IMR-90 (cell line): Measurements from ENCODE around the gene APPL2. TPM values are rescaled to one million over a fixed set of nuclear protein-coding genes. Genes with fewer than 3 reads are reported as not detected.

Experiments
- ATAC-seq: fragments of 200-7000 bp; cut with Tn5 transposase; 2 replicates; pipeline ENCODE4 v1.9.1; 2020; ENCODE audit warnings: low read depth, mild to moderate bottlenecking, moderate library complexity
- BruUV-seq: library from RNA; stranded (reverse); fragments of 400-500 nt; replicated peaks from 2 replicates; lab custom pipeline; 2021; lab: Mats Ljungman, UMichigan
- CTCF ChIA-PET: fragments of 300-600 bp; formaldehyde crosslinking; extraction: SDS; loops from one replicate; lab custom pipeline; 2021; ENCODE audit warnings: antibody characterized with exemption; lab: Yijun Ruan, JAX
- POLR2A ChIA-PET: fragments of 300-600 bp; sonication (Branson Sonifier 250); formaldehyde crosslinking; loops from one replicate; lab custom pipeline; 2022; ENCODE audit warnings: antibody characterized with exemption; ENCODE audit not compliant: unreplicated experiment; lab: Charles Lee
- DNase-seq: peaks from one replicate; pipeline ENCODE4 v3.0.0; 2013
- H2AFZ ChIP-seq: replicated peaks from 2 replicates; pipeline ENCODE3; 2013; ENCODE audit warnings: low read length, mild to moderate bottlenecking; ENCODE audit not compliant: poor library complexity
- H2AK5ac ChIP-seq: 2 replicates; pipeline ENCODE4 v1.6.1; 2013; ENCODE audit warnings: low read depth, low read length, inconsistent platforms
- H2AK9ac ChIP-seq: replicated peaks from 2 replicates; pipeline ENCODE3; 2013; ENCODE audit warnings: mild to moderate bottlenecking, low read depth, low read length, moderate library complexity; ENCODE audit not compliant: poor library complexity
- H2BK120ac ChIP-seq: 2 replicates; pipeline ENCODE4 v1.6.1; 2013; ENCODE audit warnings: low read depth, low read length, inconsistent platforms
- H2BK15ac ChIP-seq: 3 replicates; pipeline ENCODE4 v1.6.1; 2013; ENCODE audit warnings: low read depth, low read length, inconsistent platforms
- H2BK20ac ChIP-seq: 2 replicates; pipeline ENCODE4 v1.6.1; 2013; ENCODE audit warnings: low read depth, mild to moderate bottlenecking, inconsistent platforms, low read length, moderate library complexity
- H2BK5ac ChIP-seq: 2 replicates; pipeline ENCODE4 v1.6.1; 2013; ENCODE audit warnings: mild to moderate bottlenecking, low read depth, low read length, inconsistent platforms; ENCODE audit not compliant: poor library complexity, severe bottlenecking
- H3K14ac ChIP-seq: replicated peaks from 2 replicates; pipeline ENCODE4 v1.6.1; 2013; ENCODE audit warnings: low read depth, low read length, inconsistent platforms
- H3K18ac ChIP-seq: 2 replicates; pipeline ENCODE4 v1.6.1; 2013; ENCODE audit warnings: low read depth, low read length, control low read depth
- H3K23ac ChIP-seq: 2 replicates; pipeline ENCODE4 v1.6.1; 2013; ENCODE audit warnings: low read depth, low read length, inconsistent platforms
- H3K27ac ChIP-seq: 2 replicates; pipeline ENCODE4 v1.5.1; 2013; ENCODE audit warnings: mild to moderate bottlenecking, control low read depth, low read length; ENCODE audit not compliant: insufficient read depth
- H3K27me3 ChIP-seq: 2 replicates; pipeline ENCODE4 v1.6.1; 2013; ENCODE audit warnings: low read length; ENCODE audit not compliant: control insufficient read depth, insufficient read depth
- H3K36me3 ChIP-seq: 2 replicates; pipeline ENCODE4 v1.6.1; 2013; ENCODE audit warnings: low read length, mixed read lengths; ENCODE audit not compliant: control insufficient read depth, insufficient read depth
- H3K4ac ChIP-seq: 2 replicates; pipeline ENCODE4 v1.6.1; 2013; ENCODE audit warnings: low read depth, low read length, inconsistent platforms
- H3K4me1 ChIP-seq: 2 replicates; pipeline ENCODE4 v1.6.1; 2013; ENCODE audit warnings: low read length, mixed read lengths; ENCODE audit not compliant: control insufficient read depth, insufficient read depth
- H3K4me2 ChIP-seq: 2 replicates; pipeline ENCODE4 v1.6.1; 2013; ENCODE audit warnings: low read depth, mild to moderate bottlenecking, control low read depth, low read length, moderate library complexity
- H3K4me3 ChIP-seq: 2 replicates; pipeline ENCODE4 v1.5.1; 2013; ENCODE audit warnings: low read depth, mild to moderate bottlenecking, control low read depth, low read length, moderate library complexity; ENCODE audit not compliant: insufficient read depth
- H3K56ac ChIP-seq: 2 replicates; pipeline ENCODE4 v1.6.1; 2013; ENCODE audit warnings: low read length, inconsistent platforms; ENCODE audit not compliant: insufficient read depth; ENCODE audit errors: extremely low read depth
- H3K79me1 ChIP-seq, 2 experiments: 2 replicates each; pipeline ENCODE4 v1.6.1; 2013; ENCODE audit warnings: low read length in 2 of 2, inconsistent platforms in 1 of 2, low read depth in 1 of 2
- H3K9ac ChIP-seq: 2 replicates; pipeline ENCODE4 v1.6.1; 2013; ENCODE audit warnings: low read depth, low read length, control low read depth
- H3K9me1 ChIP-seq: 2 replicates; pipeline ENCODE4 v1.6.1; 2013; ENCODE audit warnings: low read length, inconsistent platforms; ENCODE audit not compliant: insufficient read depth
- H3K9me3 ChIP-seq: 2 replicates; pipeline ENCODE4 v1.6.1; 2013; ENCODE audit warnings: low read length; ENCODE audit not compliant: control insufficient read depth, insufficient read depth
- H4K20me1 ChIP-seq: 2 replicates; pipeline ENCODE4 v1.6.1; 2013; ENCODE audit warnings: low read length, inconsistent platforms; ENCODE audit not compliant: insufficient read depth
- H4K5ac ChIP-seq: 2 replicates; pipeline ENCODE4 v1.6.1; 2013; ENCODE audit warnings: mild to moderate bottlenecking, low read depth, low read length, control low read depth
- H4K8ac ChIP-seq, 2 experiments: 2 replicates each; pipeline ENCODE4 v1.6.1; 2013; ENCODE audit warnings: low read depth in 2 of 2, low read length in 2 of 2, control low read depth in 1 of 2, inconsistent platforms in 1 of 2
- H4K91ac ChIP-seq: 2 replicates; pipeline ENCODE4 v1.6.1; 2013; ENCODE audit warnings: low read depth, low read length, inconsistent platforms; ENCODE audit not compliant: insufficient read depth
- BHLHE40 ChIP-seq: fragments of 150-350 bp; IDR thresholded peaks from 2 replicates; pipeline ENCODE4 v1.6.1; 2016; ENCODE audit warnings: mild to moderate bottlenecking, low read depth, low read length
- CEBPB ChIP-seq: IDR thresholded peaks from 2 replicates; pipeline ENCODE4 v1.6.1; 2012; ENCODE audit warnings: low read depth, low read length, improper control_type of control experiment
- MAFK ChIP-seq: IDR thresholded peaks from 2 replicates; pipeline ENCODE4 v1.6.1; 2012; ENCODE audit warnings: low read depth, low read length, improper control_type of control experiment
- NFE2L2 ChIP-seq: fragments of 150-350 bp; IDR thresholded peaks from 2 replicates; pipeline ENCODE4 v1.6.1; 2016; ENCODE audit warnings: low read depth, mild to moderate bottlenecking, low read length
- RAD21 ChIP-seq: IDR thresholded peaks from 2 replicates; pipeline ENCODE4 v1.6.1; 2012; ENCODE audit warnings: low read length, improper control_type of control experiment
- WGBS, 2 experiments: methylation state at CpG; one replicate each; pipeline versions ENCODE4 v1.1.5 to v1.1.7; 2013; ENCODE audit warnings: missing lambda C conversion rate in 2 of 2; ENCODE audit not compliant: insufficient read length in 1 of 2; ENCODE audit errors: extremely low coverage in 2 of 2; 5-methylcytosine and 5-hydroxymethylcytosine counted together
- dilution Hi-C: fragments of 300-500 bp; cut with HindIII; formaldehyde crosslinking; loops from one replicate; pipeline ENCODE4 v1.14.3; 2018; ENCODE audit warnings: low sequenced_read_pairs; ENCODE audit not compliant: unreplicated experiment
- in situ Hi-C: fragments of 300-500 bp; cut with MboI; formaldehyde crosslinking; loops from 3 replicates; pipeline ENCODE4 v1.14.3; 2019; ENCODE audit warnings: low sequenced_read_pairs, inconsistent platforms, mixed read lengths
- intact Hi-C: fragments of 100-400 bp; cut with micrococcal nuclease; formaldehyde crosslinking; loops from 2 replicates; pipeline ENCODE4 v1.10.0; 2022
- polyA plus RNA-seq, 3 experiments: library from polyadenylated mRNA; depleted of rRNA; stranded (reverse); fragments of >200 nt; gene quantifications; 2 replicates each; pipeline ENCODE4 v1.2.3, GENCODE V29; 2012; ENCODE audit warnings: low replicate concordance in 1 of 3
- total RNA-seq: library from RNA; depleted of rRNA; stranded (reverse); fragments of >200 nt; gene quantifications from 2 replicates; pipeline ENCODE4 v1.2.3, GENCODE V29; 2012

The APPL2 gene
- total and polyA plus RNA-seq, 2 of the 4 experiments (the other 2 are of a cell fraction): 42.3 to 65.8 TPM

GRCh38 chr12:105271364-105271763, 35.4 kb upstream of the APPL2 start:
- Histone ChIP-seq H3K14ac (no peak overlapping the region), H2AK5ac (no peak overlapping the region), H2BK20ac (no peak overlapping the region), H3K23ac (no peak overlapping the region), H4K5ac (no peak overlapping the region), H3K4me1 (peaks cover 10% of the 10 kb centered on the region), H3K27me3 (no peaks in the 10 kb centered on the region), H2BK120ac (no peak overlapping the region), H4K20me1 (no peaks in the 10 kb centered on the region), H3K79me1 (no peaks in the 10 kb centered on the region), H3K27ac (no peak overlapping the region), H3K4me3 (no peak overlapping the region), H2AK9ac (no peak overlapping the region), H3K36me3 (no peaks in the 10 kb centered on the region), H4K8ac (no peak overlapping the region), H3K9ac (no peak overlapping the region), H2BK15ac (no peak overlapping the region), H3K9me1 (0 out of 2 replicates have a peak, but pooled peaks cover 2% of the 10 kb centered on the region), H2AFZ (no peak overlapping the region), H3K9me3 (no peaks in the 10 kb centered on the region), H4K91ac (no peak overlapping the region), H3K4ac (no peak overlapping the region), H2BK5ac (no peak overlapping the region), H3K56ac (no peak overlapping the region), H3K4me2 (no peak overlapping the region), H3K18ac (no peak overlapping the region)
- dilution Hi-C loops: no loop called here
- CTCF ChIA-PET: no interaction called here
- POLR2A ChIA-PET: no interaction called here
- no TSS peak for BruUV-seq
- DNase-seq: no peak
- in situ Hi-C loops: no loop called here
- TF ChIP-seq BHLHE40 (no peak), MAFK (no peak), CEBPB (no peak), NFE2L2 (no peak), RAD21 (no peak)
- intact Hi-C loops: no loop called here
- no CpG with 5 or more reads among the region's 1 CpG for WGBS, 2 experiments
- no peak for ATAC-seq
